Bladder microvascular endothelial cell (primary cell): ENCODE results near the gene UNC93B1. TPM values are rescaled to one million over a fixed set of nuclear protein-coding genes. Genes with fewer than 3 reads are reported as not detected.

Experiments
- total RNA-seq: library from RNA; depleted of rRNA; stranded (reverse); fragments of >200 nt; gene quantifications from 2 replicates; pipeline ENCODE4 v1.2.3, GENCODE V29; 2014

UNC93B1 gene, protein sequence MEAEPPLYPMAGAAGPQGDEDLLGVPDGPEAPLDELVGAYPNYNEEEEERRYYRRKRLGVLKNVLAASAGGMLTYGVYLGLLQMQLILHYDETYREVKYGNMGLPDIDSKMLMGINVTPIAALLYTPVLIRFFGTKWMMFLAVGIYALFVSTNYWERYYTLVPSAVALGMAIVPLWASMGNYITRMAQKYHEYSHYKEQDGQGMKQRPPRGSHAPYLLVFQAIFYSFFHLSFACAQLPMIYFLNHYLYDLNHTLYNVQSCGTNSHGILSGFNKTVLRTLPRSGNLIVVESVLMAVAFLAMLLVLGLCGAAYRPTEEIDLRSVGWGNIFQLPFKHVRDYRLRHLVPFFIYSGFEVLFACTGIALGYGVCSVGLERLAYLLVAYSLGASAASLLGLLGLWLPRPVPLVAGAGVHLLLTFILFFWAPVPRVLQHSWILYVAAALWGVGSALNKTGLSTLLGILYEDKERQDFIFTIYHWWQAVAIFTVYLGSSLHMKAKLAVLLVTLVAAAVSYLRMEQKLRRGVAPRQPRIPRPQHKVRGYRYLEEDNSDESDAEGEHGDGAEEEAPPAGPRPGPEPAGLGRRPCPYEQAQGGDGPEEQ
- 9.1 and 19.1 TPM in 2 replicates for total RNA-seq

GRCh38 chr11:68003846-68004550, at the start of gene UNC93B1:
UNC93B1 (minus strand) TSS chr11:68004097; CDS start chr11:68004043, 54 bp downstream.

GRCh38 chr11:68038718-68039525, 35.0 kb upstream of the UNC93B1 start, which contains the start of gene TCIRG1:
TCIRG1 (plus strand) TSS chr11:68039025; CDS start chr11:68041272, 2,247 bp downstream.

DNA sequence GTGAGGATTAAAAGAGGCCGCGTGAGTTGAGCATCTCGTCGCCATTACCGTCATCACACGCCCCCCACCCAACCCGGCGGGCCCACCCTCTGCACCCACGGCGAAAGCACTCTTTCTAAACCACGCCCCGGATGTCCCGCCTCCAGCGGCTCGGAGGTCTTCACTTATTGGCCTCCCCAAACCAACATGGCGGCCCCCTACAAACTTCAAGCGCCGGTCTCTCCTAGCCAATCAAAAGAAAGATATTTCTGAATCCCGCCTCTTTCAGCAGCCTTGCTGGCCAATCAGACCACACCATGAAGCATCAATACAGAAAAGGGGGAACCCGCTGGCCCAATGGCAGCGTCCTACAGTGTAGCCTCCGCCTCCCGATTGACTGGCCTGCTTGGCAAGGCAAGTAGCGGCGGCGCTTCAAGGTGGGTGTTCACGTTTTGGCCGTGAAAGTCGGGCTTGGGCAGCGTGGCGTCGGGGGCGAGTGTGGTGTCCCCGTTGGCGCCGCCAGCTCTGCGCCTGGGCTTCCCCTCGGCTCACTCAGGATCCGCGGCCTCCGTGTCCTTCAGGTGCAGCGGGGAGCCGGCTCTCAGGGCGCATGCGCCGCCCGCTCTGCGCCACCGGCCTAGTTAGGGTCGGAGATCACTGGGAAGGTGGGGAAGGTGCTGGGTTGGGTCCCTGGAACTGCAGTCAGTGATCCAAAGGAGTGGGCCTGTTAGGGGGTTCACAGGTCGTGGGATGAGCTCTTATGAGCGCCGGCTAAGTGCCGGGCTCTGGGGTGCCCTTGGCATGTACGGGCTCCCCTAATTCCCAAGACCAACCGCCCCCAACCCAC, 26.6 kb upstream of the UNC93B1 start, which contains the start of gene NDUFS8:
NDUFS8 (plus strand) TSS at position 364 of the 826 bp plus-strand sequence. CDS start 1,471 bp downstream, outside the sequence.

DNA sequence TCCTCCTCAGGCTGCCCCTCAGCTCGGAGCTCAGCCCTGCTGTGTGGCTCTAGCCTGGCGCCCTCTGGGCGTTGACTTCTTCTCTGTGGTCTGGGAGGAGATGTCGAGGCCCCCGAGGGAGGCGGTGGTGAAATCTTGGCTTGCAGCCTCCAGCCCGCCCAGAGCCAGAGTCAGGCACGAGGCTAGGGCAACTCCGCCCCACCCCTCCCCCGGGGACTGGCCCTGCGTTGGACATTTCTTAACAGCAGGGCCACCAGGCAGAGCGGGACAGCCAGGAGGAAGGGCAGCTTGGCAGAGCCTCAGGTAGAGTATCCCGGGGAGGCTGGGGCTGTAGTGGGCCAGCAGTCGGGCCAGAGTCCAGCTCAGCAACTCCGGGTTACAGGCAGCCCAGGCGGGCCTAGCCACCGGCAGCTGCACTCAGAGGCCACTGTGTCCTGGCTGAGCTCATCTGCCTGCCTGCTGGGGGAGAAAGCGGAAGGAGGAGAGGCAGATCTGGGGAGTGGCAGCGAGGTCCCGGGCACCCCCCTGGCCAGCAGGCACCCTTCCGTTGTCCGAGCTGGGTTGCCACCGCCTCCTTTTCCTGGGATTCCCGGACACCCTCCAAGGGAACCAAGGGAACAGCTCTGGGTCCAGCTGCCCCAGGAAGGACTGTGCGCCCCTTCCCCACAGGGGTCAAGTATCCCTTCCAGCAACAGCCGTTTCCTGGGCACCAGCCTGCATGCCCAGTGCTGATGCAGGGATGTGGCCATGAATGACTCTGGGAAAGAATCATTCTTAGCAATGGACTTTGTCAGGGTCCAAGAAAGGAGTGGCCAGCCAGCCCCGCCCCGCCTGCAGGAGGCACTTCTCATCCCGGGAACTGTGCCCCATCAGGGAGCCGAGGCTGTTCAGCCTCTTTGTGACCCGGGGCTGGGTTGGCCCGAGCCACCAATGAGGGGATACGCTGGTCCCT, 6.5 kb upstream of the UNC93B1 start, which contains the start of gene ALDH3B1:
ALDH3B1 (plus strand) TSS at position 238 of the 952 bp plus-strand sequence. CDS start 4,971 bp downstream, outside the sequence.

Other genes with a start within 250 kb of the UNC93B1 start
- 0.16 and 0.63 TPM in 2 replicates for gene ALDH3B1, start 6.2 kb upstream of the UNC93B1 start, total RNA-seq
- gene NDUFS8, start 26.6 kb upstream of the UNC93B1 start, total RNA-seq, result 92.6 and 97.9 TPM in 2 replicates
- 56.7 and 68.8 TPM in 2 replicates for gene TCIRG1, start 34.9 kb upstream of the UNC93B1 start, total RNA-seq
- 14.6 and 49.6 TPM in 2 replicates for gene CHKA, start 117.3 kb upstream of the UNC93B1 start, total RNA-seq
- gene KMT5B, start 209.2 kb upstream of the UNC93B1 start, total RNA-seq, result 16.4 and 36.7 TPM in 2 replicates